T-helper 17 cell (primary cell): ENCODE measurements around the gene CYP2A13. TPM values are rescaled to one million over a fixed set of nuclear protein-coding genes. Genes with fewer than 3 reads are reported as not detected.
"Not testable (repeated sequence)": the region's sequence is repeated elsewhere in the genome, so short reads cannot be mapped to it uniquely, and the experiment has no call there.

Source experiments
- ATAC-seq: fragments of 150-1000 bp; cut with Tn5 transposase; 2 replicates; pipeline ENCODE4 v1.10.0; 2021; ENCODE audit warnings: mild to moderate bottlenecking, moderate library complexity
- DNase-seq, 3 donors: peaks; one replicate each; pipeline versions ENCODE4 v3.0.0 to v3.0.0-alpha.2; 2020 to 2021
- H3K9me3 ChIP-seq: one replicate; pipeline ENCODE4 v1.7.0; 2013; ENCODE audit warnings: low read length, mild to moderate bottlenecking; ENCODE audit not compliant: control insufficient read depth, poor library complexity, severe bottlenecking
- H3K27ac Mint-ChIP-seq: one replicate; pipeline ENCODE4 v1.8.0; 2022; ENCODE audit warnings: mild to moderate bottlenecking, moderate library complexity, mixed read lengths
- H3K27me3 Mint-ChIP-seq: one replicate; pipeline ENCODE4 v1.8.0; 2022; ENCODE audit warnings: mixed read lengths
- H3K36me3 Mint-ChIP-seq: one replicate; pipeline ENCODE4 v1.8.0; 2022; ENCODE audit warnings: low read depth, mixed read lengths
- H3K4me1 Mint-ChIP-seq: one replicate; pipeline ENCODE4 v1.8.0; 2022; ENCODE audit warnings: mild to moderate bottlenecking, mixed read lengths
- H3K4me3 Mint-ChIP-seq: one replicate; pipeline ENCODE4 v1.8.0; 2022; ENCODE audit warnings: mild to moderate bottlenecking, moderate library complexity, mixed read lengths
- total RNA-seq, 4 donors: library from RNA in 2 of 4; stranded (reverse) in 2 of 4; gene quantifications; one replicate each; pipeline ENCODE4 v1.2.3 and lab custom pipeline; 2022 to 2026

The CYP2A13 gene
- total RNA-seq, 2 donors from 2014 or later = not detected

GRCh38 chr19:41127362-41127761, 39.1 kb downstream of the CYP2A13 start:
- H3K27ac Mint-ChIP-seq = peak overlapping the region; percentile 90
- DNase-seq, H3K27me3 Mint-ChIP-seq, ATAC-seq, H3K9me3 ChIP-seq, H3K36me3 Mint-ChIP-seq: not testable (repeated sequence)
- peaks cover 19% of the 10 kb centered on the region for H3K4me1 Mint-ChIP-seq
- peak overlapping the region; percentile 85 for H3K4me3 Mint-ChIP-seq

- not testable (repeated sequence) for H3K36me3 Mint-ChIP-seq, H3K27me3 Mint-ChIP-seq, H3K9me3 ChIP-seq
- Mint-ChIP-seq H3K27ac (peak overlapping the region; percentile 90), H3K4me3 (peak overlapping the region; percentile 85), H3K4me1 (peaks cover 21% of the 10 kb centered on the region)
- ATAC-seq (peak; percentile 93), DNase-seq (peak; percentile 64 to 68 (median 65))
These were observed 39.6 kb downstream of the CYP2A13 start for GRCh38 chr19:41127801-41128300.

- no peaks in the 10 kb centered on the region for H3K9me3 ChIP-seq
- peaks cover 21% of the 10 kb centered on the region for H3K4me1 Mint-ChIP-seq
- H3K4me3 Mint-ChIP-seq = peak overlapping the region; percentile 59
- no peaks in the 10 kb centered on the region for H3K27me3 Mint-ChIP-seq
- no peak for DNase-seq
- H3K36me3 Mint-ChIP-seq = no peaks in the 10 kb centered on the region
- no peak for ATAC-seq
- H3K27ac Mint-ChIP-seq = peak overlapping the region; percentile 90
These were observed 40.4 kb downstream of the CYP2A13 start for GRCh38 chr19:41128692-41129091.

GRCh38 chr19:41131186-41131585, 42.9 kb downstream of the CYP2A13 start:
- H3K27ac Mint-ChIP-seq = peak overlapping the region; percentile 39
- DNase-seq (no peak), ATAC-seq (no peak)
- H3K9me3 ChIP-seq = no peaks in the 10 kb centered on the region
- no peaks in the 10 kb centered on the region for H3K27me3 Mint-ChIP-seq
- no peaks in the 10 kb centered on the region for H3K36me3 Mint-ChIP-seq
- H3K4me1 Mint-ChIP-seq = peaks cover 21% of the 10 kb centered on the region
- H3K4me3 Mint-ChIP-seq = no peak overlapping the region

- Mint-ChIP-seq H3K36me3 (no peaks in the 10 kb centered on the region), H3K27me3 (no peaks in the 10 kb centered on the region), H3K27ac (peak overlapping the region; percentile 61), H3K4me1 (peaks cover 15% of the 10 kb centered on the region), H3K4me3 (peak overlapping the region; percentile 85)
- H3K9me3 ChIP-seq = no peaks in the 10 kb centered on the region
- DNase-seq (no peak), ATAC-seq (no peak)
These were observed 45.0 kb downstream of the CYP2A13 start for GRCh38 chr19:41133260-41133659.

DNA sequence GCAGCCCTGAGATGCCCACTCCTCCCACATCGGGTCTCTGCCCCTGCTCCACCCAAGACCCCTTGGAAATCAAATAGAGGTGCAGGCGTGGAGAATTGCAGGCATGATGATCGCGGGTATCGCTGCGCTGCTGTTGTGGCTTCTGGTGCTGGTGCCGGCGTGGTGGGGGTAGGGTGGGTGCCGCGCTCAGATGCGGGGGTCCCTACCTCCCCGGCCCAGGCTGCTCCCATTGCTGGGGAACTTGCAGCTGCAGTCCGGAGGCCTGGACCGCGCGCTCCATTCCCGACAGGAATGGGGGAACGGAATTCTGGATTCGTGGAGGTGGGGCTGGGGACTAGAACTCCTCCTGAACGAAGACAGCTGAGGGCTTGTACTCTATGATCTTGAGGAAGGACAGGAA, 46.4 kb downstream of the CYP2A13 start:
- Mint-ChIP-seq H3K4me3 (peak overlapping the region; percentile 85), H3K4me1 (peaks cover 11% of the 10 kb centered on the region), H3K27ac (no peak overlapping the region), H3K27me3 (no peaks in the 10 kb centered on the region), H3K36me3 (no peaks in the 10 kb centered on the region)
- H3K9me3 ChIP-seq = no peaks in the 10 kb centered on the region
- no peak for DNase-seq
- ATAC-seq = no peak

GRCh38 chr19:41135390-41136384, 47.4 kb downstream of the CYP2A13 start:
- ATAC-seq (peak; percentile 97), DNase-seq (peak in 1 of 3 donors; percentile 31)
- H3K27ac Mint-ChIP-seq, H3K27me3 Mint-ChIP-seq, H3K9me3 ChIP-seq, H3K36me3 Mint-ChIP-seq: not testable (repeated sequence)
- Mint-ChIP-seq H3K4me1 (peaks cover 11% of the 10 kb centered on the region), H3K4me3 (peak overlapping the region; percentile 89)

DNA sequence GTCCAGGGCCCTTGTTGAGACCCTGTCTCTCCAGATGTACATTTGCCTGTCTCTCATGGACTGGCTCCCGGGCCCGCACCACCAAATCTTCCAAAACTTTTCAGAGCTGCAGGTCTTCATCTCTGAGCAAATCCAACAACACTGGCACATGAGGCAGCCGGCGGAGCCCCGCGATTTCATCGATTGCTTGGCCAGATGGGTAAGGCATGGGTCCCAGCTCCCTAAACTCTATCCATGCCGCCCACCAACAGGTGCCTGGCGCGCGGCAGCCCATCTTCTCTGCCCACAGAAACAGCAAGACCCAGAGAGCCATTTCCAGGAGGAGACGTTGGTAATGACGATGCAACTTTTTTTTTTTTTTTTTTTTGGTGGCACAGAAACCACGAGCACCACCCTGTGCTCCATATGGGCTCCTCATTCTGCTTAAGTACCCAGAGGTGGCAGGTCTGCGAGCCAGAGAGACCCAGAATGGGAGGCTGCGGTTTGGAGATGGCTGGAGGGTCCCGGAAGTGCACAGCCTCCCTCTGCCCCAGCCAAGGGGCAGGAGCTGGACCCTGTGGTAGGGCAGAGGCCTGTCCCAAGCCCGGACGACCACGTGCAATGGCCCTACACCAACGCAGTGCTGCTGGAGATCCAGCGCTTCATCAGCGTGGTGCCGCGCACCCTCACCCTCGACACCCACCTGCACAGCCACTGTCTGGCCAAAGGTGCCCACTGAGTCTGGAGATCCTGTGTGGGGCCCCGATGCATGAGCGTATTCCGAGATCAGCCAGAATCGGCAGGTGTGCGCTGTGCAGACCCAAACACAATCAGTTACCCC, 48.6 kb downstream of the CYP2A13 start:
- no peaks in the 10 kb centered on the region for H3K9me3 ChIP-seq
- Mint-ChIP-seq H3K27ac (no peak overlapping the region), H3K36me3 (no peaks in the 10 kb centered on the region), H3K27me3 (peaks cover 5% of the 10 kb centered on the region), H3K4me3 (peak overlapping the region; percentile 89), H3K4me1 (peaks cover 11% of the 10 kb centered on the region)
- DNase-seq (no peak), ATAC-seq (no peak)

DNA sequence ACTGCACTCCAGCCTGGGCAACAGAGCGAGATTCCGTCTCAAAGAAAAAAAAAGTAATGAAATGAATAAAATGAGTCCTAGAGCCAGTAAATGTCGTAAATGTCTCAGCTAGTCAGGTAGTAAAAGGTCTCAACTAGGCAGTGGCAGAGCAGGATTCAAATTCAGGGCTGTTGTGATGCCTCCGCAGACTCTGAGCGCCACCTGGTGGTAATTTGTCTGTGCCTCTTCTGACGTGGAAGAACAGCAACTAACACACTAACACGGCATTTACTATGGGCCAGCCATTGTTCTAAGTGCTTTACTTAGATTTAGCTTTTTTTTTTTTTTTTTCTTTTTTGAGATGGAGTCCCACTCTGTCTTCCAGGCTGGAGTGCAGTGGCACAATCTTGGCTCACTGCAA, 56.2 kb downstream of the CYP2A13 start:
- Mint-ChIP-seq H3K27ac (no peak overlapping the region), H3K36me3 (no peaks in the 10 kb centered on the region), H3K4me3 (no peak overlapping the region), H3K27me3 (peaks cover 18% of the 10 kb centered on the region), H3K4me1 (no peaks in the 10 kb centered on the region)
- ATAC-seq (peak; percentile 97), DNase-seq (peak; percentile 68 to 88 (median 72))
- no peaks in the 10 kb centered on the region for H3K9me3 ChIP-seq

Other genes with a start within 250 kb of the CYP2A13 start
- gene CYP2A6, start 238.0 kb upstream of the CYP2A13 start, total RNA-seq = not detected
- gene CYP2A7, start 206.2 kb upstream of the CYP2A13 start, total RNA-seq = not detected
- not detected for gene CYP2B6, start 97.2 kb upstream of the CYP2A13 start, total RNA-seq
- under 1 TPM; 0.25 to 0.37 TPM for gene CYP2F1, start 26.0 kb downstream of the CYP2A13 start, total RNA-seq
- 1 to 10 TPM in 1 of 2 donors, under 1 TPM in 1; 0.75 to 1.1 TPM for gene CYP2S1, start 104.8 kb downstream of the CYP2A13 start, total RNA-seq
- gene AXL, start 130.8 kb downstream of the CYP2A13 start, total RNA-seq = under 1 TPM; 0.22 to 0.44 TPM
- gene HNRNPUL1, start 175.9 kb downstream of the CYP2A13 start, total RNA-seq = 100 to 1,000 TPM; 316 to 329 TPM
- 10 to 100 TPM; 34.7 to 35.4 TPM for gene CCDC97, start 221.7 kb downstream of the CYP2A13 start, total RNA-seq